Embryonic facial prominence (tissue), 1 donor: ENCODE results near the gene SERINC5.
"Not testable (repeated sequence)": the region's sequence is repeated elsewhere in the genome, so short reads cannot be mapped to it uniquely, and the experiment has no call there.

Experiments used
- DNase-seq: peaks from one replicate; pipeline ENCODE4 v3.0.0-alpha.2; 2016; ENCODE audit errors: extremely low spot score

The SERINC5 gene

GRCh38 chr5:80255811-80256712 lies at the start of gene SERINC5:
TSS of gene SERINC5 (minus strand) at chr5:80256048. CDS start at chr5:80255922, 126 bp downstream.
- peak; percentile 75 for DNase-seq

- DNase-seq, result no peak
These were observed 46.8 kb upstream of the SERINC5 start for GRCh38 chr5:80302636-80303035.

- not testable (repeated sequence) for DNase-seq
These were observed 45.5 kb upstream of the SERINC5 start for GRCh38 chr5:80301342-80301741.

- not testable (repeated sequence) for DNase-seq
These were observed 44.9 kb upstream of the SERINC5 start for GRCh38 chr5:80300796-80301195.

- no peak for DNase-seq
These were observed 44.3 kb upstream of the SERINC5 start for GRCh38 chr5:80300125-80300524.

- no peak for DNase-seq
These were observed 43.8 kb upstream of the SERINC5 start for GRCh38 chr5:80299601-80300000.

GRCh38 chr5:80296121-80296520 lies 40.3 kb upstream of the SERINC5 start:
- no peak for DNase-seq

- DNase-seq, result no peak
These were observed 35.9 kb upstream of the SERINC5 start for GRCh38 chr5:80291761-80292160.

GRCh38 chr5:80289320-80289719 lies 33.5 kb upstream of the SERINC5 start:
- no peak for DNase-seq

- DNase-seq, result no peak
These were observed 32.3 kb upstream of the SERINC5 start for GRCh38 chr5:80288177-80288576.

- no peak for DNase-seq
These were observed 28.9 kb upstream of the SERINC5 start for GRCh38 chr5:80284720-80285119.

GRCh38 chr5:80283360-80283759 lies 27.5 kb upstream of the SERINC5 start:
- no peak for DNase-seq

GRCh38 chr5:80282054-80282453 lies 26.2 kb upstream of the SERINC5 start:
- no peak for DNase-seq

- DNase-seq, result no peak
These were observed 21.3 kb upstream of the SERINC5 start for GRCh38 chr5:80277191-80277590.

- no peak for DNase-seq
These were observed 20.3 kb upstream of the SERINC5 start for GRCh38 chr5:80276186-80276585.

GRCh38 chr5:80275347-80275746 lies 19.5 kb upstream of the SERINC5 start:
- no peak for DNase-seq

- not testable (repeated sequence) for DNase-seq
These were observed 14.7 kb upstream of the SERINC5 start for GRCh38 chr5:80270543-80270942.

- no peak for DNase-seq
These were observed 14.2 kb upstream of the SERINC5 start for GRCh38 chr5:80269991-80270438.

- DNase-seq, result no peak
These were observed 13.1 kb upstream of the SERINC5 start for GRCh38 chr5:80268916-80269315.

- no peak for DNase-seq
These were observed 10.7 kb upstream of the SERINC5 start for GRCh38 chr5:80266566-80266965.

- DNase-seq, result no peak
These were observed 4.6 kb upstream of the SERINC5 start for GRCh38 chr5:80260461-80260860.

- no peak for DNase-seq
These were observed 3.8 kb upstream of the SERINC5 start for GRCh38 chr5:80259511-80260203.

- no peak for DNase-seq
These were observed 427 bp downstream of the SERINC5 start for GRCh38 chr5:80255431-80255810.
